GM06990 (cell line): ENCODE data around the gene ZNF846.

ENCODE experiments used
- DNase-seq: peaks from one replicate; pipeline ENCODE4 v3.0.0-alpha.2; 2011; ENCODE audit not compliant: insufficient read length; ENCODE audit errors: extremely low read depth
- H3K27me3 ChIP-seq: replicated peaks from 2 replicates; pipeline ENCODE4 v1.6.0; 2011; ENCODE audit warnings: low read length; ENCODE audit not compliant: control insufficient read depth, insufficient read depth
- H3K36me3 ChIP-seq: 2 replicates; pipeline ENCODE4 v1.5.1; 2011; ENCODE audit warnings: low read length; ENCODE audit not compliant: control insufficient read depth, insufficient read depth
- H3K4me3 ChIP-seq: replicated peaks from 2 replicates; pipeline ENCODE4 v1.5.1; 2011; ENCODE audit warnings: low read depth, mild to moderate bottlenecking, control low read depth, low read length
- TF ChIP-seq, protein P1 (sequence below): IDR thresholded peaks from 2 replicates; pipeline ENCODE4 v1.5.1; 2011; ENCODE audit warnings: low read length, control low read depth, mild to moderate bottlenecking, inconsistent platforms; ENCODE audit not compliant: insufficient read depth, poor library complexity, severe bottlenecking

The ZNF846 gene

DNA sequence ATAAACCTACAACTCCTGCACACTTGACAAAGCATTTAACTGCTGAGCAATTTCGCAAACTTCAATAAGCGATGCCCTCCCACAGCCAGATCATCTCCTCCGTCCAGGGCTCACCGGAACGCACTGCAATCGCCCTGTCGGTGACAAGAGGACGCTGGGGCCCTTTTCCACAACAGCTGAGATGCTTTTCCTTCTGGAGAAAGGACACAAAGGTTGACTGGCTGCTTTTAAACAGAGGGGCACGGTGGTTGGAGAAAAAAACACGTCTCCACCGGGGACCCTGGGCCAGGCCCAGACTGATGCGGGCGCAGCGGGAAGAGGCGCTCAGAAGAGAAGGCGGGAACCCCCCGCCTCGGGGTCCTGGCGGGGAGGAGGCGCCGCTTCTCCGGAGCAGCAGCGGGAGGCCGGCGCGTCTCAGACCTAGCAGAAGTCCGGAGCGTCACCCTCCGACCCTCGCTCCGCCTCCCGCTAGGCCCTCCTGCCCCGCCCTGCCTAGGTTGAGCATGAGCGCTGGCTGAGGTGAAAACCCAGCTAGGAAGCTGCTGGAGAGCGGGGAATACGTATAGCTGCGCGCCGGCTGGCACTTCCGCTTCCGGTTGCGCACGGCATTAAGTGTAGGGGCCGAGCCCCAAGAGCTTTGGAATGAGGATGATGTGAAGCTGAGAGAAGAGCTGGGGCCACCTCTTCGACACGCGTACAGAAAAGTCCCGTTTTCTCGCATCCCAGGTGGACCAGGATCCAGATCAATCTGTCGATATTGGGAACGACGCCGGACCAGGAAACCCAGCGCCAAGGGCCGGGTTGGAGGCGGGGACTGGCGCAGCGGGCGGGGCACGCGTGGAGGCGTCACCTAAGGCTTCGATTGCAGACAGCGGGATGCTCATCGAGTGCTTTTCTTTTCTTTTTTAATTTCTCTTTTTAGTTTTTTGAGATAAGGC lies at the start of gene ZNF846:
Gene ZNF846 (minus strand): TSS at position 564 of the 938 bp plus-strand sequence. CDS start 3,788 bp downstream, outside the sequence.
- Histone ChIP-seq H3K36me3 (no peaks in the 10 kb centered on the region), H3K27me3 (no peaks in the 10 kb centered on the region), H3K4me3 (peak within 1 kb of the TSS; percentile 76)
- DNase-seq: peak; percentile 97
- TF ChIP-seq, protein P1, sequence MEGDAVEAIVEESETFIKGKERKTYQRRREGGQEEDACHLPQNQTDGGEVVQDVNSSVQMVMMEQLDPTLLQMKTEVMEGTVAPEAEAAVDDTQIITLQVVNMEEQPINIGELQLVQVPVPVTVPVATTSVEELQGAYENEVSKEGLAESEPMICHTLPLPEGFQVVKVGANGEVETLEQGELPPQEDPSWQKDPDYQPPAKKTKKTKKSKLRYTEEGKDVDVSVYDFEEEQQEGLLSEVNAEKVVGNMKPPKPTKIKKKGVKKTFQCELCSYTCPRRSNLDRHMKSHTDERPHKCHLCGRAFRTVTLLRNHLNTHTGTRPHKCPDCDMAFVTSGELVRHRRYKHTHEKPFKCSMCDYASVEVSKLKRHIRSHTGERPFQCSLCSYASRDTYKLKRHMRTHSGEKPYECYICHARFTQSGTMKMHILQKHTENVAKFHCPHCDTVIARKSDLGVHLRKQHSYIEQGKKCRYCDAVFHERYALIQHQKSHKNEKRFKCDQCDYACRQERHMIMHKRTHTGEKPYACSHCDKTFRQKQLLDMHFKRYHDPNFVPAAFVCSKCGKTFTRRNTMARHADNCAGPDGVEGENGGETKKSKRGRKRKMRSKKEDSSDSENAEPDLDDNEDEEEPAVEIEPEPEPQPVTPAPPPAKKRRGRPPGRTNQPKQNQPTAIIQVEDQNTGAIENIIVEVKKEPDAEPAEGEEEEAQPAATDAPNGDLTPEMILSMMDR: no peak

DNA sequence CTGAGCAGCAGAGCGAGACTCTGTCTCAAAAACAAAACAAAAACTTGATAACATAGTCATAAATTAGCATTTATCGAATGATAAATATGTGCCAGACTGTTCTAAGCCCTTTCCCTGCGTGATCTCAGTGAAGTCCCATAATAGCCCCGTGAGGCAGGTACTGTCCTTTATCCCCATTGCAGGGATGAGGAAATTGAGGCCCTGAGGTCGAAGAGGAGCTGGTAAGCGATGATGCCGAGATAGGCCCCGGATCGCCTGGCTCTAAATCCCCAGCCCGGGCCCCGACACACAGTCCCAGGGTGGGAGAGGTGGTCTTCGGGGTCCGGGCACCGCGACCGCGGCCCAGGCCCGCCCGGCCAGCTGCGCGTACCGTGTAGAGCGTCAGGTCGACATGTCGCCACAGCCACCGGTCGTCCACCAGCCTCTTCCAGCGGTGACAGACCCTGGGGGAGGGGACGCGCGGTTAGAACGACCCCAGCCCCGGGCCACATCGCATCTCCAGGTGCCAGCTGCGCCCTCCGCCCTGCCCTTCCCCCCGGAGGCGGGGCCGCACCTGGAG lies 49.7 kb upstream of the ZNF846 start:
- no peaks in the 10 kb centered on the region for H3K27me3 ChIP-seq
- TF ChIP-seq, protein P1: no peak
- peaks cover 2% of the 10 kb centered on the region for H3K36me3 ChIP-seq
- no peak for DNase-seq
- peak overlapping the region; percentile 94 for H3K4me3 ChIP-seq

GRCh38 chr19:9811139-9811538 lies 42.6 kb upstream of the ZNF846 start:
- Histone ChIP-seq H3K36me3 (peaks cover 18% of the 10 kb centered on the region), H3K27me3 (no peaks in the 10 kb centered on the region), H3K4me3 (no peak overlapping the region)
- DNase-seq: no peak
- TF ChIP-seq, protein P1: no peak

DNA sequence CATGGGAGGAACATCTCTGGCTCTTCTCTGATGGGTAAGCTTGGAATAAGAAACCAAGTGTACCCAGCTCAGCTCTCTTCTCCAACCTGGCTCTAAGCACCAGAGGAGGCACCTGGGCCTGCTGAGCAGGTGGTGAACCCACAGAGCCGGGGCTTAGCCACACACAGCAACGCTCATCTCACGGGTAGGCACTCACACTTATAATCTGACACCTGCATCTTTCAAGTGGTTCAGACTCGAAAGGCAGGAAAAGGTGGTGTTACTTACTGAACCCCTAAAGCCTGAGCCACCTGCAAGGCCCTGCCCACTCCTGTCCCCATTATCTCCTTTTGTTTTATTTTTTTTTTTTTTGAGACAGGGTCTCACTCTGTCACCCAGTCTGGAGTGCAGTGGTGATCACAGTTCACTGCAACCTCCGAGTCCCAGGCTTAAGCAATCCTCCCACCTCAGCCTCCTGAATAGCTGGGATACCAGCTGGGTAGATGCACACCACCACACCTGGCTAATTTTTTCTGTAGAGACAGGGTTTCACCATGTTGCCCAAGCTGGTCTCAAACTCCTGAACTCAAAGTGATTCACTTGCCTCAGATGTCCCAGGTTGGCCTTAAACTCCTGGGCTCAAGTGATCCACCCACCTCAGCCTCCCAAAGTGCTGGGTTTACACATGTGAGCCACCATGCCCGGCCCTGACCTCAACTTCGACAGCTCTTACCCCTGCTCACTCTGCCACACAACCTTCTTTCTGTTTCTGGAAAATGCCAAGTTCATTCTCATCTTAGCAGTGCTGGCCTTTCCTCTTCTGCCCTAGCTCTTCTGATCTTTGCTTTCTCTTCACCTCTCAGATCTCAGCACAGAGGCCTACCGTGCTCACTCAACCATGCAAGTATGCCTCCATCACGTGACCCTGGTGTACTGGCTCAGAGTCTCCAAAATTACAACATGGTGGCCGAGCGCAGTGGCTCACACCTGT lies 40.6 kb upstream of the ZNF846 start:
- Histone ChIP-seq H3K27me3 (no peaks in the 10 kb centered on the region), H3K4me3 (no peak overlapping the region), H3K36me3 (peaks cover 15% of the 10 kb centered on the region)
- TF ChIP-seq, protein P1: no peak
- no peak for DNase-seq

DNA sequence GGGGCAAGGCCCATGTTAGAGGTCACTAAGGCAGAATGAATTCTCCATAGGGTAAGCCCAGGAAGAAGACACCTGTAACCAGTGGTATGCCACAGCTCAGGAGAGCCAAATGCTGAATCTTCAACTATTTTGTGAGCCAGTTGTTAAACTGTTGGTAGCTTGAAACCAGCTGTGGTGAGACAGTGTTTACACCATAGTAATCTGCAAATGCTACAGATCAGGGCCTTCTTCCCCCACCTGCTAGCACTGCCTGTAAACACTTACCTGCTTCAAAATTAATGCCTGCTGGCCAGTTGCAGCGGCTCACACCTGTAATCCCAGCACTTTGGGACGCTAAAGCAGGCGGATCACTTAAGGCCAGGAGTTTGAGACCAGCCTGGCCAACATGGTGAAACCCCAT lies 38.3 kb upstream of the ZNF846 start:
- no peak for DNase-seq
- TF ChIP-seq, protein P1: no peak
- H3K27me3 ChIP-seq: no peaks in the 10 kb centered on the region
- H3K4me3 ChIP-seq: no peak overlapping the region
- peaks cover 15% of the 10 kb centered on the region for H3K36me3 ChIP-seq
